NCI-H1105 treated with DMSO at 0.1 percent for 48 hours (cell line): Measurements from ENCODE around the gene ADAMTS15.

ENCODE experiments used
- DNase-seq: peaks from one replicate; lab custom pipeline; 2025; lab: John Stamatoyannopoulos, UW

Gene ADAMTS15

GRCh38 chr11:130448416-130449309, at the start of gene ADAMTS15:
Gene ADAMTS15 (plus strand): TSS chr11:130448645. CDS start chr11:130448974, 329 bp downstream.
- DNase-seq: peak; percentile 96

GRCh38 chr11:130399196-130399595, 49.2 kb upstream of the ADAMTS15 start:
- DNase-seq: no peak

- no peak for DNase-seq
Measured at GRCh38 chr11:130400781-130401483, 47.5 kb upstream of the ADAMTS15 start.

GRCh38 chr11:130402570-130402969, 45.9 kb upstream of the ADAMTS15 start:
- no peak for DNase-seq

GRCh38 chr11:130403271-130403804, 45.1 kb upstream of the ADAMTS15 start:
- DNase-seq: peak; percentile 71

- no peak for DNase-seq
Measured at GRCh38 chr11:130403967-130404366, 44.5 kb upstream of the ADAMTS15 start.

- DNase-seq: no peak
Measured at GRCh38 chr11:130404727-130405126, 43.7 kb upstream of the ADAMTS15 start.

GRCh38 chr11:130405428-130405827, 43.0 kb upstream of the ADAMTS15 start:
- no peak for DNase-seq

- no peak for DNase-seq
Measured at GRCh38 chr11:130407978-130408377, 40.5 kb upstream of the ADAMTS15 start.

- DNase-seq: no peak
Measured at GRCh38 chr11:130408401-130408890, 40.0 kb upstream of the ADAMTS15 start.

- no peak for DNase-seq
Measured at GRCh38 chr11:130408901-130409300, 39.5 kb upstream of the ADAMTS15 start.

- DNase-seq: no peak
Measured at GRCh38 chr11:130409594-130410388, 38.7 kb upstream of the ADAMTS15 start.

- no peak for DNase-seq
Measured at GRCh38 chr11:130411223-130411622, 37.2 kb upstream of the ADAMTS15 start.

GRCh38 chr11:130413405-130414106, 34.9 kb upstream of the ADAMTS15 start:
- peak; percentile 59 for DNase-seq

GRCh38 chr11:130414107-130415080, 34.1 kb upstream of the ADAMTS15 start:
- no peak for DNase-seq

GRCh38 chr11:130415731-130416529, 32.5 kb upstream of the ADAMTS15 start:
- no peak for DNase-seq

GRCh38 chr11:130416530-130416882, 31.9 kb upstream of the ADAMTS15 start:
- DNase-seq: no peak

- no peak for DNase-seq
Measured at GRCh38 chr11:130416906-130417305, 31.5 kb upstream of the ADAMTS15 start.

GRCh38 chr11:130418210-130418609, 30.2 kb upstream of the ADAMTS15 start:
- DNase-seq: no peak
